A549 treated with CORT108297 at 1 μM for 4 hours (cell line): ENCODE results near the gene ZNF154. TPM values are rescaled to one million over a fixed set of nuclear protein-coding genes. Genes with fewer than 3 reads are reported as not detected.

Source experiments
- total RNA-seq: library from RNA; stranded (reverse); fragments of 200-300 nt; extraction: Qiagen RNA extraction; gene quantifications from 5 replicates; pipeline ENCODE4 v1.2.3, GENCODE V29; 2022

ZNF154 gene
- not detected in 5 replicates for total RNA-seq

DNA sequence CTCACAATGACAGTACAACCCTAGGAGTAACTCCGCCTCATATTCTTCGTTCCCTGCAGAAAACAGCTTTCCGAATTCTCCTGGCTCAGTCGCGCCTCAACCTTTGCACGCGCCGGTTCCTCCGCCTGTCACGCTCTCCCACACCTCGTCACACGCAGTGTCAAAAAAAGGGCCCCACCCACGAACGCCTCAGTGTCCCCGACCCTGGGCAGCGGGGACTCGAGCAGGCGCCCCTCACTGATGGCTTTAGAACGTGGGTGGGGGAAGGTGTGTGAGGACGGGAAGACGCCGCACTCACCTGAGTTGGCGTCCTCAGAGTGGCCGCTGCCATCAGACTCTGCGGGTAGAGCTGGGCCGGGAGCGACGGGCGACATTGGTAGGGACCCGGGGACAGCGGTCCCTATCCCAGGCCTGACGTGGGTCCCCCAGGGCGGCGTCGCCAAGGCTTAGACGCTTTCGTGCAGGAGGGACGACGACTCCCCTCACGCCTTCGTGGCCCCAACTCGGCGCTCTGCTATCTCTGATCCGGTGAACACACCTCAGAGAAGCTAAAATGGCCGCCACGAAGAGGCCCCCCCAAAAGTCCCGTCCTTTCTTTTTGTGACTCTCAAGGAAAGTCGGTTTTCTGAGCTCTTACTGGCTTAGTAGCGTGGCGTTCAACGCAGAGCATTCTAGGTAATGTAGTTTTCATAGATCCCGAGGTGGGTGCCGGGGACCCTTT is at the start of gene ZNF154:
ZNF154 (minus strand) TSS at position 564 of the 721 bp plus-strand sequence; CDS start at position 331, 233 bp downstream.

GRCh38 chr19:57746580-57747471 is 37.8 kb upstream of the ZNF154 start, which contains the start of gene ZNF776:
Gene ZNF776, plus strand, starts transcription at chr19:57746815. Its CDS starts 244 bp downstream, at chr19:57747059.

GRCh38 chr19:57668635-57669034 is 40.4 kb downstream of the ZNF154 start, which contains the start of gene ZSCAN4:
Gene ZSCAN4, plus strand, starts transcription at chr19:57668935. Its CDS starts 7,211 bp downstream, at chr19:57676146.

Other genes with a start within 250 kb of the ZNF154 start
- 0.90 to 1.7 TPM (median 1.4 TPM) in 5 replicates for gene ZNF772, start 231.6 kb downstream of the ZNF154 start, total RNA-seq
- 5.6 to 8.0 TPM (median 6.6 TPM) in 5 replicates for gene ZNF419, start 221.5 kb downstream of the ZNF154 start, total RNA-seq
- 3.9 to 6.3 TPM (median 4.6 TPM) in 5 replicates for gene ZNF773, start 209.3 kb downstream of the ZNF154 start, total RNA-seq
- gene ZNF549, start 181.8 kb downstream of the ZNF154 start, total RNA-seq: 1.5 to 1.9 TPM (median 1.7 TPM) in 5 replicates
- 2.8 to 4.1 TPM (median 3.8 TPM) in 5 replicates for gene ZNF550, start 149.3 kb downstream of the ZNF154 start, total RNA-seq
- gene ZNF416, start 130.3 kb downstream of the ZNF154 start, total RNA-seq: 3.5 to 4.3 TPM (median 4.3 TPM) in 5 replicates
- gene ZIK1, start 125.1 kb downstream of the ZNF154 start, total RNA-seq: not detected in 5 replicates
- gene ZNF530, start 109.3 kb downstream of the ZNF154 start, total RNA-seq: 4.3 to 5.7 TPM (median 4.9 TPM) in 5 replicates
- 6.9 to 10.2 TPM (median 8.7 TPM) in 5 replicates for gene ZNF134, start 95.0 kb downstream of the ZNF154 start, total RNA-seq
- 5.4 to 6.8 TPM (median 5.9 TPM) in 5 replicates for gene ZNF211, start 76.0 kb downstream of the ZNF154 start, total RNA-seq
- gene ZSCAN4, start 40.3 kb downstream of the ZNF154 start, total RNA-seq: not detected in 5 replicates
- 4.6 to 5.8 TPM (median 5.1 TPM) in 5 replicates for gene ZNF551, start 27.2 kb downstream of the ZNF154 start, total RNA-seq
- gene ZNF671, start 18.4 kb upstream of the ZNF154 start, total RNA-seq: 0.89 to 1.0 TPM (median 0.92 TPM) in 5 replicates
- 4.6 to 6.6 TPM (median 5.4 TPM) in 5 replicates for gene ZNF776, start 37.6 kb upstream of the ZNF154 start, total RNA-seq
- gene ZNF586, start 60.5 kb upstream of the ZNF154 start, total RNA-seq: 5.9 to 7.1 TPM (median 6.3 TPM) in 5 replicates
- gene ZNF552, start 105.7 kb upstream of the ZNF154 start, total RNA-seq: 4.6 to 5.5 TPM (median 5.2 TPM) in 5 replicates
- 6.8 to 8.7 TPM (median 7.9 TPM) in 5 replicates for gene ZNF587B, start 121.1 kb upstream of the ZNF154 start, total RNA-seq
- gene ZNF587, start 140.7 kb upstream of the ZNF154 start, total RNA-seq: 6.1 to 7.8 TPM (median 6.4 TPM) in 5 replicates
- gene ZNF814, start 179.8 kb upstream of the ZNF154 start, total RNA-seq: 1.6 to 3.3 TPM (median 2.4 TPM) in 5 replicates
- gene ZNF417, start 207.4 kb upstream of the ZNF154 start, total RNA-seq: 3.6 to 5.2 TPM (median 4.0 TPM) in 5 replicates
- 0.76 to 1.3 TPM (median 1.0 TPM) in 5 replicates for gene ZNF418, start 226.2 kb upstream of the ZNF154 start, total RNA-seq
- gene ZNF256, start 238.5 kb upstream of the ZNF154 start, total RNA-seq: 0.97 to 1.3 TPM (median 1.1 TPM) in 5 replicates